ENCODE measurements around the gene DHX30.
A peak's percentile ranks its signal among the peaks of the same experiment; 100 is the strongest.

The DHX30 gene

GRCh38 chr3:47791193-47791855 is 11.6 kb upstream of the DHX30 start:
- TF ChIP-seq CTCF (conservative IDR thresholded peaks at IDR 0.05): no peak
- no peak for TF ChIP-seq ZFX (IDR thresholded peaks at IDR 0.05)
- H3K27ac ChIP-seq: no peak overlapping the region

GRCh38 chr3:47792699-47793098 is 10.2 kb upstream of the DHX30 start:
- H3K27ac ChIP-seq: no peak overlapping the region
- TF ChIP-seq ZFX (IDR thresholded peaks at IDR 0.05) (no peak), CTCF (conservative IDR thresholded peaks at IDR 0.05) (no peak)

- H3K27ac ChIP-seq: no peak overlapping the region
- no peak for TF ChIP-seq CTCF (conservative IDR thresholded peaks at IDR 0.05)
- no peak for TF ChIP-seq ZFX (IDR thresholded peaks at IDR 0.05)
Measured at GRCh38 chr3:47794544-47794943, 8.4 kb upstream of the DHX30 start.

GRCh38 chr3:47799733-47800132 is 3.2 kb upstream of the DHX30 start:
- H3K27ac ChIP-seq: no peak overlapping the region
- TF ChIP-seq CTCF (conservative IDR thresholded peaks at IDR 0.05) (no peak; the same call in 1 of the 2 replicates), ZFX (IDR thresholded peaks at IDR 0.05) (no peak)

- TF ChIP-seq CTCF (conservative IDR thresholded peaks at IDR 0.05) (no peak), ZFX (IDR thresholded peaks at IDR 0.05) (peak; percentile 36)
- peak overlapping the region; percentile 89 for H3K27ac ChIP-seq
Measured at GRCh38 chr3:47803480-47804025, 615 bp downstream of the DHX30 start.

GRCh38 chr3:47804577-47804976 is 1.6 kb downstream of the DHX30 start:
- no peak overlapping the region for H3K27ac ChIP-seq
- no peak for TF ChIP-seq CTCF (conservative IDR thresholded peaks at IDR 0.05)
- no peak for TF ChIP-seq ZFX (IDR thresholded peaks at IDR 0.05)

- no peak overlapping the region for H3K27ac ChIP-seq
- TF ChIP-seq CTCF (conservative IDR thresholded peaks at IDR 0.05): no peak
- no peak for TF ChIP-seq ZFX (IDR thresholded peaks at IDR 0.05)
Measured at GRCh38 chr3:47813551-47814177, 10.7 kb downstream of the DHX30 start.
